H1 (cell line): ENCODE results near the gene RGL3. TPM values are rescaled to one million over a fixed set of nuclear protein-coding genes. Genes with fewer than 3 reads are reported as not detected.

Experiments
- ASH2L ChIP-seq: fragments of 200-600, 300-600 bp; sonication (generic); IDR thresholded peaks from one replicate; pipeline ENCODE4 v1.7.1; 2017; ENCODE audit warnings: low read length
- BCL11A ChIP-seq, 2 experiments: IDR thresholded peaks; one replicate each; pipeline ENCODE4 v1.6.1; 2011; ENCODE audit warnings: low read depth in 2 of 2, low read length in 2 of 2, mild to moderate bottlenecking in 2 of 2
- CHD1 ChIP-seq: IDR thresholded peaks from 2 replicates; pipeline ENCODE4 v1.6.1; 2012; ENCODE audit warnings: low read depth, low read length, improper control_type of control experiment
- CHD2 ChIP-seq: IDR thresholded peaks from 2 replicates; pipeline ENCODE4 v1.6.1; 2012; ENCODE audit warnings: low read length, improper control_type of control experiment
- E2F6 ChIP-seq: IDR thresholded peaks from 2 replicates; pipeline ENCODE4 v1.6.1; 2012; ENCODE audit warnings: inconsistent platforms
- EP300 ChIP-seq, 2 experiments: IDR thresholded peaks; 1 replicate in 1 of 2; 2 replicates in 1 of 2; pipeline ENCODE4 v1.6.1; 2011 to 2012; ENCODE audit warnings: low read depth in 2 of 2, low read length in 2 of 2, mild to moderate bottlenecking in 2 of 2, borderline replicate concordance in 1 of 2, inconsistent platforms in 1 of 2, moderate library complexity in 1 of 2
- FOSL1 ChIP-seq: IDR thresholded peaks from 2 replicates; pipeline ENCODE4 v1.6.1; 2011; ENCODE audit warnings: mild to moderate bottlenecking, low read depth, low read length, moderate library complexity; ENCODE audit not compliant: insufficient read depth
- GABPA ChIP-seq: IDR thresholded peaks from 2 replicates; pipeline ENCODE4 v1.6.1; 2011; ENCODE audit warnings: mild to moderate bottlenecking, low read length, moderate library complexity, borderline replicate concordance; ENCODE audit not compliant: insufficient read depth
- HDAC2 ChIP-seq, 2 experiments: fragments of 300-600 bp in 1 of 2; sonication (generic) in 1 of 2; IDR thresholded peaks; 2 replicates each; pipeline ENCODE4 v1.6.1; 2011 to 2012; ENCODE audit warnings: low read depth in 2 of 2, low read length in 2 of 2, mild to moderate bottlenecking in 2 of 2, moderate library complexity in 2 of 2, borderline replicate concordance in 1 of 2, inconsistent platforms in 1 of 2
- HDAC6 ChIP-seq: IDR thresholded peaks from one replicate; pipeline ENCODE4 v1.7.1; 2012; ENCODE audit warnings: low read depth, mild to moderate bottlenecking, inconsistent platforms, low read length, moderate library complexity
- JUND ChIP-seq: IDR thresholded peaks from 2 replicates; pipeline ENCODE4 v1.6.1; 2011; ENCODE audit warnings: mild to moderate bottlenecking, improper control_type of control experiment, low read length
- KDM1A ChIP-seq: fragments of 200-600, 300-600 bp; sonication (generic); IDR thresholded peaks from 2 replicates; pipeline ENCODE4 v1.7.1; 2016; ENCODE audit warnings: mild to moderate bottlenecking, low read length, borderline replicate concordance
- KDM4A ChIP-seq: IDR thresholded peaks from one replicate; pipeline ENCODE4 v1.7.1; 2012; ENCODE audit warnings: low read depth, mild to moderate bottlenecking, moderate library complexity, low read length, inconsistent platforms; ENCODE audit not compliant: severe bottlenecking
- KDM5A ChIP-seq: fragments of 200-600 bp; IDR thresholded peaks from 2 replicates; pipeline ENCODE4 v1.7.1; 2012; ENCODE audit warnings: mild to moderate bottlenecking, low read length, inconsistent platforms, mixed read lengths
- MAFK ChIP-seq: IDR thresholded peaks from 2 replicates; pipeline ENCODE4 v1.6.1; 2012; ENCODE audit warnings: low read depth, mild to moderate bottlenecking, improper control_type of control experiment, low read length
- NANOG ChIP-seq: IDR thresholded peaks from 2 replicates; pipeline ENCODE4 v1.6.1; 2011; ENCODE audit warnings: low read length, low read depth, mild to moderate bottlenecking, inconsistent platforms; ENCODE audit not compliant: insufficient read depth, poor library complexity, severe bottlenecking
- POLR2AphosphoS5 ChIP-seq: IDR thresholded peaks from 2 replicates; pipeline ENCODE4 v1.6.1; 2011; ENCODE audit warnings: low read depth, low read length
- SIN3A ChIP-seq, 2 experiments: IDR thresholded peaks in 1 of 2; conservative IDR thresholded peaks in 1 of 2; 2 replicates each; pipeline ENCODE4 v1.6.1; 2011 to 2012; ENCODE audit warnings: low read length in 2 of 2, improper control_type of control experiment in 1 of 2, low read depth in 1 of 2, mild to moderate bottlenecking in 1 of 2
- SIRT6 ChIP-seq: IDR thresholded peaks from one replicate; pipeline ENCODE4 v1.7.1; 2012; ENCODE audit warnings: low read length, inconsistent platforms
- SP1 ChIP-seq: IDR thresholded peaks from 2 replicates; pipeline ENCODE4 v1.6.1; 2011; ENCODE audit warnings: low read depth, low read length
- SP4 ChIP-seq: IDR thresholded peaks from 2 replicates; pipeline ENCODE4 v1.6.1; 2012; ENCODE audit warnings: low read length, inconsistent platforms
- SRF ChIP-seq: IDR thresholded peaks from 2 replicates; pipeline ENCODE4 v1.6.1; 2011; ENCODE audit warnings: mild to moderate bottlenecking, low read depth, low read length, moderate library complexity
- TCF12 ChIP-seq: IDR thresholded peaks from 2 replicates; pipeline ENCODE4 v1.6.1; 2011; ENCODE audit warnings: low read depth, mild to moderate bottlenecking, low read length
- TEAD4 ChIP-seq: IDR thresholded peaks from 2 replicates; pipeline ENCODE4 v1.6.1; 2012; ENCODE audit warnings: low read depth, low read length, inconsistent platforms, mixed read lengths
- polyA plus RNA-seq, 7 experiments: library from polyadenylated mRNA; depleted of rRNA in 3 of 7; stranded (reverse) in 5 of 7; unstranded in 2 of 7; fragments of >200 nt in 5 of 7; fragments of 200-250 nt in 2 of 7; gene quantifications; 1 replicate in 5 of 7; 2 replicates in 1 of 7; 4 replicates in 1 of 7; pipeline versions ENCODE4 v1.2.1 to v1.2.3, GENCODE V29; 2011 to 2013; ENCODE audit warnings: missing spikeins in 2 of 7, mixed read lengths in 2 of 7
- total RNA-seq: library from RNA; stranded (reverse); fragmentation: NEBNext Ultra II Directional; extraction: Animal tissue kit (Norgen Biotek cat#: 25700); gene quantifications from 2 replicates; pipeline ENCODE4 v1.2.1, GENCODE V29; 2021

Gene RGL3
- total and polyA plus RNA-seq, 2 of the 8 experiments (the other 6 are each of a cell fraction or from before 2014, with no cell fraction given): 36.9 to 40.9 TPM

GRCh38 chr19:11361771-11362731 is 57.1 kb downstream of the RGL3 start (continued):
- no peak for TF ChIP-seq HDAC2 (IDR thresholded peaks at IDR 0.05; ENCODE audit: borderline replicate concordance in 1 of 2, low read depth in 2 of 2, low read length in 2 of 2)
- TF ChIP-seq GABPA: 0 out of 2 replicates have a peak, but pooled peaks have one; percentile 22
- TF ChIP-seq TCF12: no peak
- TF ChIP-seq HDAC6: no peak
- TF ChIP-seq FOSL1: no peak
- no peak for TF ChIP-seq SIN3A (conservative IDR thresholded peaks at IDR 0.05 in 1 of 2, IDR thresholded peaks at IDR 0.05 in 1 of 2; ENCODE audit: low read depth in 1 of 2, low read length in 2 of 2)
- TF ChIP-seq E2F6: no peak
- no peak for TF ChIP-seq SRF
- no peak for TF ChIP-seq SP4
- TF ChIP-seq KDM5A: no peak
- no peak for TF ChIP-seq KDM1A
- no peak for TF ChIP-seq POLR2AphosphoS5
- peak; percentile 7 for TF ChIP-seq KDM4A
- TF ChIP-seq BCL11A (IDR thresholded peaks at IDR 0.05; ENCODE audit: low read depth in 2 of 2, low read length in 2 of 2): no peak
- no peak for TF ChIP-seq CHD1
- no peak for TF ChIP-seq NANOG
- TF ChIP-seq MAFK: no peak
- TF ChIP-seq SIRT6: no peak
- no peak for TF ChIP-seq TEAD4
- no peak for TF ChIP-seq CHD2
- no peak for TF ChIP-seq SP1
- TF ChIP-seq JUND: no peak
- no peak for TF ChIP-seq EP300 (IDR thresholded peaks at IDR 0.05; ENCODE audit: borderline replicate concordance in 1 of 2, low read depth in 2 of 2, low read length in 2 of 2)
- no peak for TF ChIP-seq ASH2L
